AG09319 (cell line): ENCODE data around the gene NAP1L1.

ENCODE experiments used
- DNase-seq: peaks from one replicate; pipeline ENCODE4 v3.0.0-alpha.2; 2010; ENCODE audit warnings: low read depth; ENCODE audit errors: extremely low read depth
- CTCF ChIP-seq: IDR thresholded peaks from 2 replicates; pipeline ENCODE4 v1.5.1; 2011; ENCODE audit warnings: low read depth, mild to moderate bottlenecking, inconsistent platforms, low read length, moderate library complexity

Gene NAP1L1

GRCh38 chr12:76072568-76072967, 11.9 kb downstream of the NAP1L1 start:
- no peak for TF ChIP-seq CTCF

GRCh38 chr12:76069339-76069738, 15.1 kb downstream of the NAP1L1 start:
- no peak for TF ChIP-seq CTCF
- DNase-seq: no peak

More at GRCh38 chr12:76072568-76072967, 11.9 kb downstream of the NAP1L1 start:
- no peak for DNase-seq

- DNase-seq: no peak
- TF ChIP-seq CTCF: no peak
Measured at GRCh38 chr12:76065917-76066316, 18.6 kb downstream of the NAP1L1 start.

- TF ChIP-seq CTCF: no peak
Measured at GRCh38 chr12:76064904-76065303, 19.6 kb downstream of the NAP1L1 start.

GRCh38 chr12:76060111-76060510, 24.4 kb downstream of the NAP1L1 start:
- no peak for TF ChIP-seq CTCF
- DNase-seq: no peak

More at GRCh38 chr12:76064904-76065303, 19.6 kb downstream of the NAP1L1 start:
- no peak for DNase-seq

GRCh38 chr12:76057326-76057725, 27.2 kb downstream of the NAP1L1 start:
- no peak for DNase-seq

GRCh38 chr12:76055393-76055792, 29.1 kb downstream of the NAP1L1 start:
- no peak for DNase-seq
- TF ChIP-seq CTCF: no peak

More at GRCh38 chr12:76057326-76057725, 27.2 kb downstream of the NAP1L1 start:
- no peak for TF ChIP-seq CTCF
